IMR-90 (cell line): ENCODE results near the gene GFAP.

Experiments used
- CEBPB ChIP-seq: IDR thresholded peaks from 2 replicates; pipeline ENCODE4 v1.6.1; 2012; ENCODE audit warnings: low read depth, low read length, improper control_type of control experiment
- FOS ChIP-seq: fragments of 150-350 bp; IDR thresholded peaks from 2 replicates; pipeline ENCODE4 v1.6.1; 2016; ENCODE audit warnings: low read depth, low read length
- MAZ ChIP-seq: IDR thresholded peaks from 2 replicates; pipeline ENCODE4 v1.6.1; 2012; ENCODE audit warnings: low read depth, mild to moderate bottlenecking, low read length, improper control_type of control experiment, moderate library complexity, borderline replicate concordance
- POLR2A ChIP-seq: IDR thresholded peaks from 2 replicates; pipeline ENCODE4 v1.6.1; 2012; ENCODE audit warnings: mild to moderate bottlenecking, low read depth, low read length
- RAD21 ChIP-seq: IDR thresholded peaks from 2 replicates; pipeline ENCODE4 v1.6.1; 2012; ENCODE audit warnings: low read length, improper control_type of control experiment
- RCOR1 ChIP-seq: IDR thresholded peaks from 2 replicates; pipeline ENCODE4 v1.6.1; 2012; ENCODE audit warnings: mild to moderate bottlenecking, low read length, improper control_type of control experiment; ENCODE audit not compliant: insufficient replicate concordance
- RFX5 ChIP-seq: IDR thresholded peaks from 2 replicates; pipeline ENCODE4 v1.8.0; 2012; ENCODE audit warnings: low read depth, mild to moderate bottlenecking, low read length, moderate library complexity
- TF ChIP-seq, protein P1 (sequence below): conservative IDR thresholded peaks from 2 replicates; pipeline ENCODE4 v1.5.1; 2012; ENCODE audit warnings: mild to moderate bottlenecking, low read depth, low read length, improper control_type of control experiment
- TF ChIP-seq, protein P2 (sequence below): fragments of 150-350 bp; IDR thresholded peaks from 2 replicates; pipeline ENCODE4 v1.6.1; 2017; ENCODE audit warnings: mild to moderate bottlenecking, antibody characterized with exemption, low read length, low read depth

DNA sequence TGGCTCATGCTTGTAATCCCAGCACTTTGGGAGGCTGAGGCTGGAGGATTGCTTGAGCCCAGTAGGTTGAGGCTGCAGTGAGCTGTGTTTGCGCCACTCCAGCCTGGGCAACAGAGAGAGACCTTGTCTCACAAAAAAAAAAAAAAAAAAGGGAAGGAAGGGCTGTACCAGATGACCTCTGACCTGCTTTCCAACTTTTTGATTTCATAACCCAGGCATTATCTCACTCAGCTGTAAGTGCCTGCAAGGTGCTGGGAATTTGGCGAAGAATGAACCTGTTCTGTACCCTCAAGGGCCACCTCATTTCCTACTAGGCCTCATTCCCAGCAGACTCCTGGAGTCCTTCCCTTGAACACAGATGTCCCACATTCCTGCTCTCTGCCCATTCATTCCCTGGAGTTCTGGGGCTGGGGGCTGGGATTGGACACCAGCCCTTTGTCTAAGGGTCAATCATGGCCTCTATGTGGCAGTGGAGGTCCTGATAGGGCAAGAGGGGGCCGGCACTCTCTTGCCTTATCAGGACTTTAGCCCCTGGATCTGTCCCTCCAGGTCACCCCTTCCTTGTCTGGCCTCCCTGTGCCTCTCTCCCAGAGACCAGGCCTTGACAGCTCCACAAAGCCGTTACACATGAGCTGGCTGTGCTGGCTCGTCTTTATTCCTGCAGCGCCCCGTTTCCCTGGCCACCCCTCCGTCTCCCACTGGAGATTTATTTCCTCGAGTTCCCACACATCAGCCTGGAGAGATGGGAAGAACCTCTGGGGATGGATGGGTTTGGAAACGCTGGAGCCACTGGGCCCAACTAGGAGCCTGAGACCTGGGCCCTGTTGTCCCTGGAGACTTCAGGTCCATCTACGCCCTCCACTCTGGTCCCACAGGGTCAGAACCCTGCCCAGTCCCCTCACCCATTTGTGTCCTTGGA is 821 bp upstream of the GFAP start:
- TF ChIP-seq, protein P1, sequence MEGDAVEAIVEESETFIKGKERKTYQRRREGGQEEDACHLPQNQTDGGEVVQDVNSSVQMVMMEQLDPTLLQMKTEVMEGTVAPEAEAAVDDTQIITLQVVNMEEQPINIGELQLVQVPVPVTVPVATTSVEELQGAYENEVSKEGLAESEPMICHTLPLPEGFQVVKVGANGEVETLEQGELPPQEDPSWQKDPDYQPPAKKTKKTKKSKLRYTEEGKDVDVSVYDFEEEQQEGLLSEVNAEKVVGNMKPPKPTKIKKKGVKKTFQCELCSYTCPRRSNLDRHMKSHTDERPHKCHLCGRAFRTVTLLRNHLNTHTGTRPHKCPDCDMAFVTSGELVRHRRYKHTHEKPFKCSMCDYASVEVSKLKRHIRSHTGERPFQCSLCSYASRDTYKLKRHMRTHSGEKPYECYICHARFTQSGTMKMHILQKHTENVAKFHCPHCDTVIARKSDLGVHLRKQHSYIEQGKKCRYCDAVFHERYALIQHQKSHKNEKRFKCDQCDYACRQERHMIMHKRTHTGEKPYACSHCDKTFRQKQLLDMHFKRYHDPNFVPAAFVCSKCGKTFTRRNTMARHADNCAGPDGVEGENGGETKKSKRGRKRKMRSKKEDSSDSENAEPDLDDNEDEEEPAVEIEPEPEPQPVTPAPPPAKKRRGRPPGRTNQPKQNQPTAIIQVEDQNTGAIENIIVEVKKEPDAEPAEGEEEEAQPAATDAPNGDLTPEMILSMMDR = no peak
- TF ChIP-seq RAD21 (no peak), CEBPB (no peak), RCOR1 (no peak), POLR2A (no peak), MAZ (no peak), RFX5 (no peak), FOS (no peak)
- TF ChIP-seq, protein P2, sequence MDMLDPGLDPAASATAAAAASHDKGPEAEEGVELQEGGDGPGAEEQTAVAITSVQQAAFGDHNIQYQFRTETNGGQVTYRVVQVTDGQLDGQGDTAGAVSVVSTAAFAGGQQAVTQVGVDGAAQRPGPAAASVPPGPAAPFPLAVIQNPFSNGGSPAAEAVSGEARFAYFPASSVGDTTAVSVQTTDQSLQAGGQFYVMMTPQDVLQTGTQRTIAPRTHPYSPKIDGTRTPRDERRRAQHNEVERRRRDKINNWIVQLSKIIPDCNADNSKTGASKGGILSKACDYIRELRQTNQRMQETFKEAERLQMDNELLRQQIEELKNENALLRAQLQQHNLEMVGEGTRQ = no peak
